ENCODE measurements around the gene EGFL7.
A peak's percentile ranks its signal among the peaks of the same experiment; 100 is the strongest.
"Not testable (repeated sequence)": the region's sequence is repeated elsewhere in the genome, so short reads cannot be mapped to it uniquely, and the experiment has no call there.

Gene EGFL7

DNA sequence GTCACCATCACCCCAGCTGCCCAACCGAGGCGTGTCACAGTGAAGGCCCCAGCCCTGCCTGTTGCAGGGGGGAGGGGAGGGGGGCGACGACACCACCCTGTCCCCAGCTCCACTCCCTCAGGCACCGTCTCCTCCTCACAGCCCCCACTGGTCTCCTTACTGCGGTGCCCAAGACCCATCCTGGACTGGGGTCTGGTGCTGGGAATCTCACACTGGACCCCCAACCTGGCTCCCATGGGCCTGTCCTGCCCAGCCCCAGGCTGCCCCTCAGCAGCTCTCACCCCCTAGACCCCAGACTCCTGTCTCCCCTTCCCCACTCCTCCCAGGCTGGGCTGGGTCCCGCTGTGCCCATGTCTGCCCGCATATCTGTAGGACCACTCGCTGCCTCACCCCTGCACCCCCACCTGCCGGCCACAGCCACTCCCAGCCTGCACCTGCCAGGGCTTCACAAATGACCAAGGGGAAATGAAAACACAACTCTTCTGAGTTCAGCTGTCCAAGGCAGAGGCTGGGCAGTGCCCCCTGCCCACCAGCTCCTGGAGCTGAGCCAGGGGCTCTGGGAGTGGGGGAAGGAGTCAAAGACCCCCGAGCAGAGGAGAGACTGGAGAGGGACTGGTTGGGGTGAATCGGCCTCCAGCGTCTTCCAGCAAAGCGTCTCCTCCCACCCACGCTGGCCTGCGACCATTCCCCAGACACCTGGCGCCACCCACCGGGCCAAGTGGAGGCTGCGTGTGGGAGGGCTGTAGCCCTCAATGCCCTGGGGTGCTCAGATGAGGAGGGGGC is 32.6 kb upstream of the EGFL7 start:
- H3K4me3 Mint-ChIP-seq, result no peak overlapping the region
- no peak overlapping the region for H3K27ac Mint-ChIP-seq
- ATAC-seq (no peak), DNase-seq (peak; percentile 73)
- peaks cover 8% of the 10 kb centered on the region for H3K27me3 Mint-ChIP-seq
- H3K36me3 Mint-ChIP-seq (ENCODE audit: low read depth), result no peaks in the 10 kb centered on the region
- no peaks in the 10 kb centered on the region for H3K9me3 Mint-ChIP-seq
- peaks cover 2% of the 10 kb centered on the region for H3K4me1 Mint-ChIP-seq

DNA sequence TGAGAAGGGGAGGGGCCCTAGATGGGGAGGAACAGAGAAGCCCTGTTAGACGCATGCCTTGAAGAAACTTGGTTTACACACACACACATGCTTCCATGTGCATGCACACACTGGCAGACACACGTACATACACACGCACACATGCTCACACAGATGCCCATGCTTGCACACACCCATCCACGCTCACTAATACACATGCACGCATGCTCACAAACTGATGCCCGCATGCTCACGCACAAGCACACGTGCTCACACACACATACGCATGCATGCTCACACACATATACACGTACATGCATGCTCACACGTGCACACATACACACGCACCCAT is 32.1 kb upstream of the EGFL7 start:
- Mint-ChIP-seq H3K9me3 (no peaks in the 10 kb centered on the region), H3K27me3 (peaks cover 8% of the 10 kb centered on the region), H3K4me1 (peaks cover 2% of the 10 kb centered on the region), H3K4me3 (no peak overlapping the region), H3K27ac (no peak overlapping the region), H3K36me3 (ENCODE audit: low read depth) (no peaks in the 10 kb centered on the region)
- ATAC-seq (no peak), DNase-seq (no peak)

DNA sequence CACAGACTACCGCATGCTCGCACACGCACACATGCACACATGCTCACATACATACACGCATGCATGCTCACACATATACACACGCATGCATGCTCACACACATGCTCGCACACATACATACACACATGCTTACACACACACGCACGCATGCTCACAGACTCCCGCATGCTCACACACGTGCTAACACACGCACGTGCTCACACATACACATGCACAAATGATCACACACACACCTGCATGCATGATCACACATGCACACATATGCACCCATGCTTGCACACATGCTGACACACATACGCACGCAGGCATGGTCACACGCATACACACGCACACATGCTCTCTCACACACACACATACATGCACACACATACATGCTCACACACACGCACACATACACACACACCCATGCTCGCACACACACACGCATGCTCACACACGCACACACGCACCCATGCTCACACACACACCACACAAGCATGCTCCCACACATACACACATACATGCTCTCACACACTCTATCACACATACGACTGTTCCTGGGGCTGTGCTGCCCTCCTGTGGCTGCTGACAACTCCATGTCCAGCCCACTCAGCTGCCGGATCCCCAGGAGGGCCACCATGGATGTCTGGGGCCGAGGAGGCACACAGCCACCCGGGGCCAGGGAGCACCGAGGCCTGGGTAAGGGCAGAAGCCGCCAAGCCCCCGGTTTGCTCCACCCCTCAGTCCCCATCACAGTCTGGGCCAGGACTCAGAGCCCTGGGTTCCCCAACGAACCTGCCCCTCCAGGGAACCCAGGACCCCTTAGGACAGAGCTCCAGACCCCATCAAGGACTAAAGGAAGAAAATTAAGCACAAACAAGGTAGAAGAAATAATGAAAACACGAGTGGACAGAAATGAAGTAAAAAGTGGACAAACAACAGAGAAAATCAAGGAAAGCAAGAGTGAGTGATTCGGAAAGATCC is 31.4 kb upstream of the EGFL7 start:
- Mint-ChIP-seq H3K27me3 (peaks cover 8% of the 10 kb centered on the region), H3K4me3 (no peak overlapping the region), H3K36me3 (ENCODE audit: low read depth) (no peaks in the 10 kb centered on the region), H3K9me3 (no peaks in the 10 kb centered on the region), H3K4me1 (peaks cover 2% of the 10 kb centered on the region), H3K27ac (no peak overlapping the region)
- DNase-seq (peak; percentile 79), ATAC-seq (peak; percentile 89)

DNA sequence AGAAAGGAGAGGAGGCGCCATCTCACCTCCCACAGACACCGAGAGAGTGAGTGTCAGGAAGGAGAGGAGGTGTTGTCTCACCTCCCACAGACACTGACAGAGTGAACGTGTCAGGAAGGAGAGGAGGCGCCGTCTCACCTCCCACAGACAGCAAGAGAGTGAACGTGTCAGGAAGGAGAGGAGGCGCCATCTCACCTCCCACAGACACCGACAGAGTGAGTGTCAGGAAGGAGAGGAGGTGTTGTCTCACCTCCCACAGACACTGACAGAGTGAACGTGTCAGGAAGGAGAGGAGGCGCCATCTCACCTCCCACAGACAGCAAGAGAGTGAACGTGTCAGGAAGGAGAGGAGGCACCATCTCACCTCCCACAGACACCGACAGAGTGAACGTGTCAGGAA is 30.6 kb upstream of the EGFL7 start:
- not testable (repeated sequence) for H3K9me3 Mint-ChIP-seq; DNase-seq; H3K4me3 Mint-ChIP-seq; ATAC-seq; H3K27me3 Mint-ChIP-seq; H3K27ac Mint-ChIP-seq; H3K36me3 Mint-ChIP-seq (ENCODE audit: low read depth); H3K4me1 Mint-ChIP-seq

DNA sequence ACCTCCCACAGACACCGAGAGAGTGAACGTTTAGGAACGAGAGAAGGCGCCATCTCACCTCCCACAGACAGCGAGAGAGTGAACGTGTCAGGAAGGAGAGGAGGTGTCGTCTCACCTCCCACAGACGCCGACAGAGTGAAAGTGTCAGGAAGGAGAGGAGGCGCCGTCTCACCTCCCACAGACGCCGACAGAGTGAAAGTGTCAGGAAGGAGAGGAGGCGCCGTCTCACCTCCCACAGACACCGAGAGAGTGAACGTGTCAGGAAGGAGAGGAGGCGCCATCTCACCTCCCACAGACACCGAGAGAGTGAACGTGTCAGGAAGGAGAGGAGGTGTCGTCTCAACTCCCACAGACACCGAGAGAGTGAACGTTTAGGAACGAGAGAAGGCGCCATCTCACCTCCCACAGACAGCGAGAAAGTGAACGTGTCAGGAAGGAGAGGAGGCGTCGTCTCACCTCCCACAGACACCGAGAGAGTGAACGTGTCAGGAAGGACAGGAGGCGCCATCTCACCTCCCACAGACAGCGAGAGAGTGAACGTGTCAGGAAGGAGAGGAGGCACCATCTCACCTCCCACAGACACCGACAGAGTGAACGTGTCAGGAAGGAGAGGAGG is 30.1 kb upstream of the EGFL7 start:
- not testable (repeated sequence) for DNase-seq; H3K27me3 Mint-ChIP-seq; H3K4me1 Mint-ChIP-seq; H3K9me3 Mint-ChIP-seq; H3K27ac Mint-ChIP-seq; H3K36me3 Mint-ChIP-seq (ENCODE audit: low read depth); H3K4me3 Mint-ChIP-seq; ATAC-seq

DNA sequence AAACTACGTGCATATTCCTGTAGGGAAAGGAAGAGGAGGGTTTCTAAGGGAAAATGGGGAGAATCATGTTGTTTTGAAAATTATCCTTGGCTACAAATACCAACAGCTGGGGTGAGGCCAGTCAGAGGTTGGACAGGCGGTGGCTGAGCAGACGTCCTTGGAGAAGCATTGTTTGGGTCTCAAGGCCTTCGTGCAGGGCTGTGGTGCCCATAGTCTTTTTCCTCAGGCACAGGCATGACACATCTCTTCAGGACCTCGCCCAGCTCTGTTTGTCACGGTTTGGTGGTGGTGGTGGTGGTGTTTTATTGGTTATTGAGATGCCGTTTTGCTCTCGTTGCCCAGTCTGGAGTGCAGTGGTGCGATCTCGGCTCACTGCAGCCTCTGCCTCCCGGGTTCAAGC is 27.8 kb upstream of the EGFL7 start:
- no peaks in the 10 kb centered on the region for H3K9me3 Mint-ChIP-seq
- ATAC-seq (no peak), DNase-seq (no peak)
- no peak overlapping the region for H3K27ac Mint-ChIP-seq
- H3K36me3 Mint-ChIP-seq (ENCODE audit: low read depth), result no peaks in the 10 kb centered on the region
- H3K4me1 Mint-ChIP-seq, result peaks cover 2% of the 10 kb centered on the region
- no peak overlapping the region for H3K4me3 Mint-ChIP-seq
- H3K27me3 Mint-ChIP-seq, result peaks cover 3% of the 10 kb centered on the region

DNA sequence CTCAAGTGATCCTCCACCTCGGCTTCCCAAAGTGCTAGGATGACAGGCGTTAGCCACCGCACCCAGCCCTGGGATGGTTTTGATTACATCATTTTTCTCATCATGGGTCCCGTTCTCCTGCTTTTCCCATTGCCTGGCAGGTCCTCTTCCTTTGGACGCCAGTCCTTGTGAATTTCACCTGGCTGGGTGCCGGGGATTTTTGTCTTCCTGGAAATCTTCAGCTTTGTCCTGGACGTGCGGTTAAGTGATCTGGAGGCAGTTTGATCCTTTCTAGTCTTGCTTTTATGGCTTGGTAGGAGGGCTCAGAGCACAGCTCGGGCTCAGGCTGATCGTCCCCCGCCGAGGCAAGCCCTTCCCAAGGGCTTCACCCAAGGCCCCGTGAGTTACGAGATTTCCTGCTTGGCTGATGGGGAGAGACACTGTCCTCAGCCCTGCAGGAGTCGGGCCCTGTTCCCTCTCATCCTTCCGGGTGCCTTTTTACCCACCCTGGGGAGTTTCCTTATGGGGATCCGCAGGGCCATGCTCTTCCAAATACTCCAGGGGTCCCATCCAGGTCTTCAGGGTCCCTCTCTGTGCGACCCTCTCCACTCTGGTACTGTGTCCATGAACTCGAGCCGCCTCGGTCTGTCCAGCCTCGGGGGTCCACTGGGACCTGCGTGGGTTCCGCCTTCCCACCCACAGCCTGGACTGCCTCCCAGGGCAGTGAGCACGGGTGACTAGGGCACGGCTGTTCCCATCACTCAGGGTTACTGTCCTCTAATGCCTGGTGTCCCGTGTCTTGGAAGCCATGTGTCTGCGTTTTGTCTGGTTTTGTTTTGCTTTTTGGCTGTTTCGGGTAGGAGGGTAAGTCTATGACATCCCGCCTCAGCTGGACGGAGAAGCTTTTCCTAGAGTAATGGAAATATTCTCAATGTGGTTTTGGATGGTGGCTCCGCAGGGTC is 22.3 kb upstream of the EGFL7 start:
- Mint-ChIP-seq H3K4me1 (no peaks in the 10 kb centered on the region), H3K36me3 (ENCODE audit: low read depth) (no peaks in the 10 kb centered on the region), H3K9me3 (no peaks in the 10 kb centered on the region), H3K27ac (no peak overlapping the region), H3K27me3 (peaks cover 18% of the 10 kb centered on the region), H3K4me3 (no peak overlapping the region)
- no peak for DNase-seq
- ATAC-seq, result no peak

DNA sequence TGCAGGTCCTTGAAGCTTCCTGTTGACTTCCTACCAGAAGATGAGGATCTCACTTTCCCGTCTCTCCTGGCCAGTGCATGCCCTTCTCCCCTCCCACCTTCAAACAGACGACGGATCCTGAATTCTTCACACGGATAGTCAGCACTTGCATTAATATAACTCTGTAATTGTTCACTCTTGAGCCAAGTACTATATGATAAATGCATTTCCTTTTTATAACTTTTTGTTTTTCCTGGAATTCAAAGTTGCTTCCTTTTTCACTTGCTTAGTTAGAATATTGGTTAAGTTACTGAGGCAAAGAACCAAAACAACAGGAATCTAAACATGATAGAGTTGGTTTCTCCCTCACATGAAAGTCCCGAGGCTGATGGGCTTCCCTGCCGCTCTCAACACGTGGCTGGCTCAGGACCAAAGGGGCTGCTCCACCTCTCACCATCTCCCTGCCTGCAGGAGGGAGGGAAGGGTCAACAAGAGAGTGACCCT is 20.2 kb upstream of the EGFL7 start:
- Mint-ChIP-seq H3K27ac (no peak overlapping the region), H3K4me1 (peaks cover 2% of the 10 kb centered on the region), H3K36me3 (ENCODE audit: low read depth) (no peaks in the 10 kb centered on the region), H3K4me3 (no peak overlapping the region), H3K9me3 (no peaks in the 10 kb centered on the region), H3K27me3 (peaks cover 24% of the 10 kb centered on the region)
- ATAC-seq (no peak), DNase-seq (no peak)

DNA sequence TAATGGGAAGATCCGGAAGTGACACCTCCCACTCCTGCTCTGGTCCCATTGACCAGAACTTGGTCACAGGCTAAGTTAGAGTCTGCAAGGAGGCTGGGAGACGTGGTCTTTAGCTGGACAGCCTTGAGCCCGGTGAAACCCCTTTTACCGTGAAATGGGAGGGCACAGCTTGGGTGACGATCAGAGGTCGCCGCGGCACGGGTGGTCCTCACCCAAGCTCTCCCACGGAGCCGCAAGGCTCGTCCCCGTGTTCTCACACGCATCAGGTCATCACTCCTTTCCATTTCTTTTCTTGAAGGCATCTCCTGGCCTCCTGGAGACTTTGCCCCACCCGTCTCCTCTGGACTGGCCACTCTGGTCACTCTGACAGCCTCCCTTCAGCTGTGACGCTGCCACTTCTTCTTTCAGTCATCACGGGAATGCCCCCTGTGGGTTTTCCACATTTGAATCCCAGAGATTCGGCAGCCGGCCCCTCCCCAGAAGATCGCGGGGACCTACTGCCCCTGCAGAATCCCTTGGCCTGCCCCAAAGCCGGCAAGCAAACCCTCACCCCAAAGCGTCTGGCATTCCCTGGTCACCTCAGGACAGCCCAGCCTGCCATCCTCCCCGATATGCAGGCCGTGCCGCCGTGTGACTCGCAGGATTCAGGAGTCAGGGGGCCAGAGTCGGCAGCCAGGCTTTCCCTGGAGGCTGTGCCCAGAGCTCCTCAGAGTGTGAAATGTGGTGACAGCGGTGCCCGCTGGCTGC is 18.9 kb upstream of the EGFL7 start:
- H3K4me1 Mint-ChIP-seq, result peaks cover 2% of the 10 kb centered on the region
- no peak overlapping the region for H3K27ac Mint-ChIP-seq
- H3K27me3 Mint-ChIP-seq, result peaks cover 27% of the 10 kb centered on the region
- H3K9me3 Mint-ChIP-seq, result no peaks in the 10 kb centered on the region
- no peaks in the 10 kb centered on the region for H3K36me3 Mint-ChIP-seq (ENCODE audit: low read depth)
- no peak overlapping the region for H3K4me3 Mint-ChIP-seq
- DNase-seq (no peak), ATAC-seq (no peak)

DNA sequence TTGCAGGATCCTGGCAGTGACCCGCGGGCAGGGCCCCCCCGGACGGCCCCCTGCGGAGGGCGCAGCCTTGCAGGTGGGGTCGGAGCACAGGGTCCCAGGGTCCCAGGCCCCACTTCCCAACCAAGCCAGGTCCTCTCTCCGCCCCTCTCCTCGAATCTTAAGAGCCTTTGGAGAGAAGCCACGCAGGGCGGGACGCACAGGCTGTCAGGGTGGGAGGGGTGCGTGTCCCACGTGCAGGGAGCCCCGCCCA is 18.4 kb upstream of the EGFL7 start:
- no peaks in the 10 kb centered on the region for H3K36me3 Mint-ChIP-seq (ENCODE audit: low read depth)
- peaks cover 29% of the 10 kb centered on the region for H3K27me3 Mint-ChIP-seq

DNA sequence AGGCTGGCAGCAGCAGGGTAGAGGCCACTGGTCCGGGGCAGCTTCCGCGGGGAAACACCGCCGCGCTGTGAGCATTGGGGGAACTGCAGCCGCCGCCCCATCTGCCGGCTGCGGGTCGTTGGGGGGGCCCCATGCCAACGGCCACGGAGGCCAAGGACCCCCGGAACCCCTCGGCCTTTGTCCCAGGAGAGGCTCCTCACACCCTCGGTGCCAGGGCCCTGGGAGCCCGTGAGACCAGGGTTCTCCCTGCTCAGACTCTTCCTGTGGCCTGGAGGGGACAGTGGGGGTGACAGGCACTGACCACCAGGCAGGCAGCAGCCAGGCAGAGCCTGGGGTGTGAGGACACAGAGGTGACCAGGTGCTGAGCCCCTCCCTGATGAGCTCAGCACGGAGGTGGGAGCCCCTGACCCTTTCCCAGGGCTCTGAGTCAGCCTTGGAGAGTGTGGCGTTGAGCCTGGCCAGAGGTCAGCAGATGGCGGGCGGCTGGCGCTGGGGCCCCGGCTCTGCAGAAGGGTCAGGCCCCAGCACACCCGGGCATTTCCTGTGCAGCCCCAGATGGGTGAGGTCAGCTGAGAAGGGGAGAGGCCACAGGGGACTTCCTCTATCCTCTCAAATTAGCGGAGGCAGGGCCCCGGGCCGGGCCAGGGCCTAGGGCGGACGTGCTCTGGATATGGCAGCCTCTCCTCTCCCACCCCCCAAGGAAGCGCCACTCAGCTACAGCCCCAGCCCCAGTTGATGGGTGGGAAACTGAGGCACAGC is 17.9 kb upstream of the EGFL7 start:
- Mint-ChIP-seq H3K27ac (no peak overlapping the region), H3K4me1 (peaks cover 2% of the 10 kb centered on the region), H3K4me3 (no peak overlapping the region), H3K9me3 (no peaks in the 10 kb centered on the region), H3K27me3 (peaks cover 29% of the 10 kb centered on the region), H3K36me3 (ENCODE audit: low read depth) (no peaks in the 10 kb centered on the region)
- ATAC-seq (peak; percentile 93), DNase-seq (peak; percentile 82)

More for the DNA sequence above, 18.4 kb upstream of the EGFL7 start:
- Mint-ChIP-seq H3K9me3 (no peaks in the 10 kb centered on the region), H3K27ac (no peak overlapping the region), H3K4me1 (peaks cover 2% of the 10 kb centered on the region), H3K4me3 (no peak overlapping the region)
- ATAC-seq, result no peak
- DNase-seq, result no peak

DNA sequence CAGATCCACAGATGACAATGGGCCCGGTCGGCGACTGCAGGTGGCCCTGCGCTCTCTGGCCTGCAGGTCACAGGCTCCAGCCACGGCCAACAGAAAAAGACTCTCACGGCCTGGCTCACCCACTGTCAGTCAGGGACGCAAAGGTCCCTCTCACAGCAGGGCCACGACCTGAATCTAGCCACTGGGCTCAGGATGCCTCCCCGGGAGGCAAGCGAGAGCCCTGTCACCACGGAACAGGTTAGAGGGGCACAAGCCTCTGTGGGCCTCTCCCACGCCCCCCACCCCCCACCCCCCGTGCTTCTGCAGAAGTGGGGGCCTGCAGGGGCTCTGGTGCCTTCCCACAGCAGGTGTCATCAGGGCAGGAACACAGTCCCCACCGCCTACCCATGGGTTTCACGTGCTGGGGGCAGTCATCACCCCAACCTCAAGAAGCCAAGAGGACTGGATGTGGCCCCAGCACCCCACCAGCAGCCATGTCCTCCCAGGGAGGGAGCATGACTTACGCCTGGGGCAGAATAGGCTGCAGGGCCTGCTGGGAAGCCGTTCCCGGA is 17.3 kb upstream of the EGFL7 start:
- peaks cover 29% of the 10 kb centered on the region for H3K27me3 Mint-ChIP-seq
- no peak for ATAC-seq
- H3K9me3 Mint-ChIP-seq, result no peaks in the 10 kb centered on the region
- H3K4me1 Mint-ChIP-seq, result peaks cover 2% of the 10 kb centered on the region
- no peak overlapping the region for H3K4me3 Mint-ChIP-seq
- no peak overlapping the region for H3K27ac Mint-ChIP-seq
- DNase-seq, result no peak
- no peaks in the 10 kb centered on the region for H3K36me3 Mint-ChIP-seq (ENCODE audit: low read depth)
